Body of pancreas (tissue), 4 donors: Measurements from ENCODE around the gene PREP.

Experiments used
- CTCF ChIP-seq, 7 experiments: fragments of 450-650 bp in 4 of 7; fragments of 200-600 bp in 3 of 7; sonication (generic) in 3 of 7; IDR thresholded peaks; one replicate each; pipeline ENCODE4 v1.5.1; 2016 to 2019; ENCODE audit warnings: antibody characterized with exemption in 7 of 7
- POLR2A ChIP-seq, 3 donors: fragments of 450-650 bp; IDR thresholded peaks; one replicate each; pipeline ENCODE4 v1.6.1; 2016; ENCODE audit warnings: antibody characterized with exemption in 3 of 3, mild to moderate bottlenecking in 2 of 3

GRCh38 chr6:105389543-105389942 lies 13.3 kb downstream of the PREP start:
- TF ChIP-seq CTCF (IDR thresholded peaks at IDR 0.05) (no peak), POLR2A (IDR thresholded peaks at IDR 0.05) (no peak)
